GM18499 (cell line): Measurements from ENCODE around the gene L1CAM.

Source experiments
- ATAC-seq: cut with Tn5 transposase; IDR thresholded peaks from one replicate; pipeline ENCODE4 v1.9.1; 2021; ENCODE audit warnings: moderate number of reproducible peaks; ENCODE audit not compliant: insufficient read depth, unreplicated experiment

The L1CAM gene

DNA sequence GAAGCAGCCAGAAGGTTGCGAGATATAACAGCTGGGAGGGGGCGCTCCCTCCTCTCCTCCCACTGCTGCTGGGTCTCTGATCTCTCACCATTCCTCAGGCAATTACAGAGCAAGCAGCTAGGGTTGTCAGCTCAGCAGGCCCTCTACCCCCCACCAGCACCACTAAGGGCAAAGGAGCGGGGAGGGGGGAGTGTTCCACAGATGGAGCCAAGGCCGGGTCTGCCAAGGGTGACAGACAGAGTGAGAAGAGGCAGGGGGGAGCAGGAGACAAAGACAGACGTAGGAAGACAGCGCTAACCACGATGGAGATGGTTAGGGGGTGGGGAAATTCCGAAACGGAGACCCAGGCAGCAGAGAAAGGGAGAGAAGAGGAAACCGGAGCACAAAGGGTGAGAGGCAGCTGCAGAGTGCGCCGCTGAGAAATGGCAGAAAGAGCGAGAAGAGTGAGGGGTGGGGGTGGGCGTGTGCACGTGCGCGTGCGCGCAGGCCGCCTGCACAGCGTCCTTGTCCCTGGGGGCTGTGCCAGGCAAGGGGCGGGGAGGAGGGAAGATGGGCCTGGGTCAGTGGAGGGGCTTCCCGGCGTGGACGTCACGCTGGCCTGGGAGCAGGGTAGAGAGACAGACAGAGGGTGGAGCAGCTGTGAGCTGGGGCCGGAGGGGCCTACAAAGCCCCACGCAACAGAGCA lies 6.9 kb downstream of the L1CAM start:
- no peak for ATAC-seq

DNA sequence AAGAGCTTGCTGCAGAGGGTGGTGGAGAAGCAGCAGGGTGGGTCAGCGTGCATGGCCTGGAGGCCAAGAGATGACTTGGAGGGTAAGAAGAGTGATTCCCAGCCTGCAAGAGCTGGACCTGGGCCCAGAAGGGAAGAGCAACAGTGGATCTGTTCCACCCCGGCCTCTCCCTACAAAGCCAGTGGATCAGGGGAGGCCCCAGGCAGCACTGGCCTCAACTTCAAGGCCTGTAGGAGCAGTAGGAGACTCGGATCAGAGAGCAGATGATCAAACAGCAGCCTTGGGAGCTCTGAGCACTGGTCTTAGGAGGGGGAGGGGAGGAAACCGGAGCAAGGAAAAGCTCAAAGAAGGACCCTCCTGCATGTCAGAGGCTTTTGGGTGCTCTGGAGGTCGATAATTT lies 7.6 kb downstream of the L1CAM start:
- ATAC-seq = no peak

DNA sequence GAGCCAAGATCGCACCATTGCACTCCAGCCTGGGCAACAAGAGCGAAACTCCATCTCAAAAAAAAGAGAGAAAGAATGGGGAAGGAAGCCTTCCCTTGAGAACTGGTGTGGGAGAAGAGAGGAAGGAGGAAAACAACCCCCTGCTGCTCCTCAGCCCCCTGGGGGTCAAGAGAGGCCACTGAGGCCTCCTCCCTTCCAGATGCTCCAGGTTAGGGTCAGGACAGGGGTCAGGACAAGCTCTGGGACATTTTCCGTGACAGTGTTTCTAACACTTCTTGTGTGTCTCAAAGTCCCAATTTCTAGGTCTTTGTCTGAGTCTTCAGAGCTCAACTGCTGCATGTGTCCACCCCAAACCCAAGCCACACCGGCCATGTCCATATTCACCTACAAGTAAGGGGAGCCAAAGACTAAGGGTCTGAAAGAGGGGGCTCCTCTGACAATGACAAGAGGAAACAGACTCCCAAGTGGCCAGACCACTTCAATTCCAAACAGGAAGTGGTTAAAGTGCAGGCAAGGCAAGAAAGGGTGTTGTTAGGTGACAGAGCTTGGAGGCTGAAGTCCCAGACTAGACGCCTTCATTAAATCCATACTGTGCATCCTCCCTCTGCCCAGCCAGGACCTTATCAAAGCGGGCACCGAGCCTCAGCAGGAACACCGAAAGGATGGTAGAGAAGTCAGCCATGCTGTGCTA lies 8.3 kb downstream of the L1CAM start:
- no peak for ATAC-seq

DNA sequence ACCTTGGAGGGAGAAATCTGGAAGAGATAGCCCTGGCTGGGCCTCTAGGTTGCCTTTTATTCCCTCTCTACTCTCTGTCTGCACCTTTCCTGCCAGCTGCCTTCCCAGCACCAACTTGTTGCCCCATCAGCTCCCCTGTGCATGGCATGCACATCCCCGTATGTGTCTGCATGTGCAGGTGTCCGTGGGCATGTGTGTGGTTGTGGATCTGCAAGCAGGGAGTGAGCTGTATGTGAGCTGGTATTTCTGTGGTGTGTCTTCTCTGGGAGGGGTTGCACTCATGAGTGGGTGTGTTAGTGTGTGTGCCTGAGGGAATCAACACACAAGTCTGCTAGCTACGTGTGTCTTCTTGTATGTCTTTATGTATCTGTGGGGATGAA lies 9.9 kb downstream of the L1CAM start:
- no peak for ATAC-seq

DNA sequence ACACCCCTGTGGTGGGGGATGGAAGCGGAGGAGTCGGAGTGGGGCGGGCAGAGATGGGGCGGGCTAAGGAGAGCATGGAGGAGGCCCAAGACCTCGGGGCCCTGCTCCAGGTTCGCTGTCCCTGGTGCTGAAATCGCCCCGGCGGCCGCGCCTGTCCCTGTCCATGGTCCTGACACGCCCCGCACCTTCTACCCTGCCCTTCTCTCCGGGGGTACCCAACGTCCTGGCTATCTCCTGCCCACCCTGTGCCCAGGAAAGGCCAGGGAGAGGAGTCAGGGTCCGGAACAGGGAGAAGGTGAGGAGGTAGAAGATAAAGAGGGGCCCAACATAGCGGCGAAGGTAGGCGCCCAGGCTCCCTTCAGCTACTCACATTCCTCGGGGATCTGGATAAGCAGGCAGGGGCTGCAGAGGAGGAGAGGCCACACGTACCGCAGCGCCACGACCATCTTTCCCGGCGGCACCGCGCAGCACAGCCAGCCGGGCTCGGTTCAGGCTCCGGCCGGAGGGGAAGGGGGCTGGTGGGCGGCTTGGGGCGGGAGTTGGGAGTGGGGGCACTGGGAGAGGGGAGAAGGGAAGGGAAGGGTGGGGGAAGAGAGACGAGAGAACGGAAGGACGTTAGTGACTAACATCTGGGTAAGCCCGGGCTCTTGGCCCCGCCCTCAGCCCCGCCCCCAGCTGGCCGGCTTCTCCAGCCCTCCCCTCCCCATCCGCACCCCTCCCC lies 10.4 kb downstream of the L1CAM start:
- ATAC-seq = no peak

DNA sequence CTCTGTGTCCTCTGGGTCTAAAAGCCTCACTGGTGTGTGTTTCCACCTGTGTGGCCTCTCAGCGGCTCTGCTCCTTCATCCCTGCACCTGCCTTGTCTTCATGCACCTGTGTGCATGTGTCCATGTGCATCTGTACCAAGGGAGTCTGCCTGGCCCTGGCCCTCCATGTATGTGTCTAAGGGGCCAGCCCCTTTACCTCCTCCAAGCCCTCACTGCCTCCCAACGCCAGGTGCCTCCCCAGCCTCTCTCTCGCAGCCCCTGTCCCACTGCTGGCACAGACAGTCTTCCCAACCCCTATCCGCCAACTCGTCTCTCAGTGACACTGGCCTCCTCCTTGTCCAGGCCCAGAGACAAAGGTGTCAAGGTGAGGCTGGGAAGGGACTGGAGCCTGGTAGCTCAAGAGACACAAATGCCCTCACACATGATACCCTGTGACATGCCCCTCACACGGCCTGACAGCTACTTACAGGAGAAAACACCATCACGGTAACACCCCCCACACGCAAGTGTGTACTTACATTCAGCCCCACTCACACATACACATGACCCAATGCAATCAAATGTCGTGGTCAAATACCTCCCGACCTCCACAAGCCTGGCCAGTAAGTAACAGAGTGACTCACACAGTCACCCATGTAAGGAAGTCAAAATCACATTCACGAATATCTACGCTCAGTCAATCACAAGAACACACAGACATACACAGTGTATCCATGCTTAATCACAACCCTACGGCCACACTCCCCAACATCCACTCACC lies 11.4 kb downstream of the L1CAM start:
- ATAC-seq = no peak

DNA sequence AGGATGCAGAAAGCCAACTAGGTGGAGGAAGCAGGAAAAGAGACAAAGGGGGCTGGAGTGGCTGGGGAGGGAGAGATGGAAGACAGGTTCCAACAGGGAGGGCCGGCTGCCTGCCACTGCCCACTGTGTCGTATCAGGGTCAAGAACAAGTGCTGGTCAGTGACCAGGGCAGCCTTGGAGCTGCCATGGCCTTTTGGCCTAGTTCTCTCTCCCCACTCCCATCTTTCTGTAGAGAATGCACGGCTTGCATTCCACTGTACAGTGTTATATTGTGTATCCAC lies 11.9 kb downstream of the L1CAM start:
- ATAC-seq = no peak

DNA sequence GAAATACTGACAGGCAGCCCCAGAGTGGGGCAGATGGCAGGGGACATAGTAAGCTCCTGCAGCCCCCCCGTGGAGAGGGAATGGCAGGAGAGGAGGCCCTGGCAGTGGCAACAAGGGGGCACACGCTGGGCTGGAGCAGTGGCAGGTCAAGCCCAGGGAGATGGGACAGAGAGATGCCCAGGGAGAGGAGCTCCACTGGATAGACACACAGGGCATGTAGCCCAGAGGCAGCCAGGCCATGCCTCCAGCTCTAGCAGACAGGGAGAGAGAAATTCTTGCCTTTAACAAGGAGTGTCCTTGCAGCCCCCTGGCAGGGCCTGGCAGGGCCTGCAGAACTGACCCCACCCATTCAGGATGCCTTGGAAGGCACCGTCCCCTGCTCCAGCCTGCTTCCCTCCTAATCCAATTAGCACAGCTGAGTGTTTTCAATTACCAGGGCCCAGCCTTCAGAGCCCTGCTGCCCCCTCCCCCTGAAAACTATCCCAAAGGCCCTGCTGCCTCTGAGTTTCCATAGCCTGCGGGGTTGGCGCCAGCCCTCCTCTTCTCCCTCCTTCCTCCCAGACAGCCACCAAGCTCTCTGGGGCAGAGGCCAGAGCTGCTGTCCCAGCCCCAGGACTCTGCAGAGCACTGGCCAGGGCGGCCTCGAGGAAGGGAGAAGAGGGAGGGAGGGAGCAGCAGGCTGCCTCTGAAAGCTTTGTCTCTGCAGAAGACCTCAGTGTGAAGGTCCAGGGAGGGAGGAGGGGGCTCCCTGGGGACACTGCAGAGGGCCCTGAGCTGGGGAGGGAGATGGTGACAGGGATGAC lies 12.5 kb downstream of the L1CAM start:
- no peak for ATAC-seq

DNA sequence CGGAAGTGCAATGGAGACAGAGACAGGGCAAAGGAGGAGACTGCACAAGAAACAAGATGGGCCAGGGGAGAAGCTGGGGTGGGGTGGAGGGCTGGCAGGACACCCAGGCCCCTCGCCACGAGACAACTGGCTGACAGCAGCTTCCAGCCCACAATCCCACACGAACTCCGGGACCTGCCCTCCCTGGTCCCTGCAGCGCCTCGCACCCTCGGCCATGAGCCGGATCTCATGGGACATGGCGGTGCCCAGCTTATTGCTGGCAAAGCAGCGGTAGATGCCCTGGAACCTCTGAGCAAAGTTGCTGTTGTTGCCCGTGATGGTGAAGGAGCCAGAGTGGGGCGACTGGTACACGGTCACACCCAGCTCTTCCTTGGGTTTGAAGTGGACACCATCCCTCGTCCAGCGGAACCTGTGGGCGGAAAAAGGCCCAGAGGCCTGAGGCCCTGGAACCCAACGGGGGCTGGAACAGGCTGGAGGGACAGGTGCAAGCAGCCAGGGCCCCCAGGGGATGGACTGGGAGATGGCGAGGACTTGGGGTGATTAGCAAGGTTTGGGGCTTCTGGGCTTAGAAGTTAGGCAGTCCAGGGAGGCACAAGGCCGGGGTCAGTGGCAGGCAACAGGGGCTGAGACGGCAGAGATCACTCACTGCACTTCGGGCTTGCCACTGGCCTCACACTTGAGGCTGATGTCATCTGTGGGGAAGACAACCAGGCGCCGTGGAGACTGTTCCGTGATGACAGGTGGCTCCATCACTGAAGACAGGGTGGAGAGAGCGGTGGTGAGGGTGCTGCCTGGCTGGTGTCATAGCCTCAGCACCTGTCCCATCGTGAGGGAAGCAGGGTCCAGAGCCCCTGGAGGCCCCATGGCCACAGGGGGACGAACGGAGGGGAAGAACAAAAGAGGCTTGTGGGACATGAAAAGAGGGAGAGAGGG lies 13.8 kb downstream of the L1CAM start:
- ATAC-seq = no peak

DNA sequence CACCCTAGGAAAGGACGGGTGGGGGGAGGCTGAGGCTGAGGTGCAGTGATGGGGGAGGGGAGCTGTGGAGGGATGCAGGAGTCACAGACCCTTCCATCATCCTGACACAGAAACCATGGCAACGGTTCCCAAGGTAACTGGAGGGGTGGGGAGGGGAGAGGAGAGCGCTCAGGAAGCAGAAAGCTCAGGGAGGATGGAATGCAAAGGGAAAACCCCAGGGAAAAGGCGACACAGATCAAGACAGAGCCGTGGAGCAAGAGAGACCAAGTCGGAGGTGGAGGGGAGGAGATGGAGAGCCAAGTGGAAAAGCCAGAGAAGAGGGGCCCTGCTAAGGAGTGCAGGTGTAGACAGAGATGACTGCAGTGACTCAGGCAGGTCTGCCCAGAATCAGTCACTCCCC lies 14.5 kb downstream of the L1CAM start:
- no peak for ATAC-seq

DNA sequence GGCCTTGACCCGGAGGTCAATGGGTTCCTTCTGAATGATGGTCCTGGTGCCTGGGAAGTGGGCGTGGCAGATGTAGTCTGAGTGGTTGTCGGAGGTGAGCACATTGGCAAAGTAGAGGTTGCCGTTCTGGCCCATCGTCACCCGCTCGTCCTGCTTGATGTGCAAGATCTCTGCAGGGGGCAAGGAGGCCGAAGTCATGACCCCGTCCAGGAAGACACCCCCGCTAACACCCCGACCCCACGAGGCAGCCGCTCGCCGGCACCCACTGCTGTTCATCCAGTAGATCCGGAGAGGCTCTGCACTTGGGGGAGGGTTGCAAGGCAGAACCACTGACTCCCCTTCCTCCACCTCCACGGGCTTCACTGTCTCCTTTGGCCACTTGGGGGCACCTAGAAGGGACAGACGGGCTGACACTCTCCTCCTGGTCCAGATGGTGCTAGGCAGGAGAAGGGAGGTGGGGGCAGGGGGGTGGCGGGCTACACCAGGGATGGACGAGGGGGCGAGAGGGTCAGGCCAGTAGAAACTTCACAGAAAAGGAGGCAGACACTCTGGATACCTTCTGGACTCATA lies 15.1 kb downstream of the L1CAM start:
- ATAC-seq = no peak

DNA sequence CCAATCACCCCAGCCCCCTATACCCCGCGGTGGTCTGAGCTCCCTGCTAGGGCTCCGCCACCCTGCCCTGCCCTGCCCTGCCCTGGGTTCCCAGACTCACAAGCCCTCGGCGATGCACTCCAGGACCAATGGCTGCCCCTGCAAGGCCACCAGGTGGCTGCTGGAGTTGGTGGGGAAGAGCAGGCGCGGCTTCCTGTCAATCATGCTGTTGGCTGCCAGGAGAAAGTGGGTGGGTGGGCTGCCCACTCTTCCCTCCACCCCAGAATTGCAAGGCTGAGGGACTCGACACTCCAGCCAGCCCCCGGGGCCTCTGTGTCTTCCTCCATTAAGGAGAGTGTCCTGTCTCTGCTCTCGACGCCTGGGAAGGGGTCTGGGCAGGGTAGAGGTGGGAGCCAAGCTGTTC lies 15.7 kb downstream of the L1CAM start:
- ATAC-seq = no peak

DNA sequence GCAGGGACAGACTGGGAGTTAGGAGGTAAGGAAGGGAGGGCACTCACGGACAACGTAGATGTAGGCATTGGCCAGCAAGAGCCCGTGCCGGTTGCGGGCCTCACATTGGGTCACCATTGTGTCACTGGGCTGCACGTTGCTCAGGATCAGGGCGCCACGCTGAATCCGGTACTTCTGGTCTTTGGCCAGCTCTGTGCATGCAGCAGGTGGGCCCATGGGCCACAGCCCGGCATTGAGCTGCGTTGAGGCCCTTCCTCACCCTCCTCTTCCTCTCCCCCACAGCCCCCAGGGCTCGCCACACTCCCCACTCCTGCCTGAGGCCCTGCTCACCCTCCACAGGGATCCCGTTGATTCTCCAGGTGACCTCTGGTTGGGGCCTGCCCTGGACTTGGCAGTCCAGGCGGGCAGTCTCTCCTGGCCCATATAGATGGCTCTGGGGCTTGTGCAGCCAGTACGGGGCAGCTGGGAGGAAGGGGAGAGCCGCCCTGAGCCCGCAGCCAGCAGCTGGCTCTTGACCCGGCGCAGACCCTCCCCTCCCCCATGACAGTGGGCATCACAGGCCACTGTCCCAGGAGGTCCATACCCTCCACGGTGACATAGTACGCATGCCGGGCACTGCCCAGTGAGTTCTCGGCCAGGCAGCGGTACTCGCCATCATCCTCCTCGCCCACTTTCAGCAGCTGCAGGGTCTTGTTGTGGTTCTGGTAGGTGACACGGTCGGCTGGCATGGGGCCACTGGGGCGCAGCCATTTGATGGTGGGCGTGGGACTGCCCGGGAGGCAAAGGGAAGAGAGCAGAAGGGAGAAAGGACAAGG lies 16.3 kb downstream of the L1CAM start:
- no peak for ATAC-seq

DNA sequence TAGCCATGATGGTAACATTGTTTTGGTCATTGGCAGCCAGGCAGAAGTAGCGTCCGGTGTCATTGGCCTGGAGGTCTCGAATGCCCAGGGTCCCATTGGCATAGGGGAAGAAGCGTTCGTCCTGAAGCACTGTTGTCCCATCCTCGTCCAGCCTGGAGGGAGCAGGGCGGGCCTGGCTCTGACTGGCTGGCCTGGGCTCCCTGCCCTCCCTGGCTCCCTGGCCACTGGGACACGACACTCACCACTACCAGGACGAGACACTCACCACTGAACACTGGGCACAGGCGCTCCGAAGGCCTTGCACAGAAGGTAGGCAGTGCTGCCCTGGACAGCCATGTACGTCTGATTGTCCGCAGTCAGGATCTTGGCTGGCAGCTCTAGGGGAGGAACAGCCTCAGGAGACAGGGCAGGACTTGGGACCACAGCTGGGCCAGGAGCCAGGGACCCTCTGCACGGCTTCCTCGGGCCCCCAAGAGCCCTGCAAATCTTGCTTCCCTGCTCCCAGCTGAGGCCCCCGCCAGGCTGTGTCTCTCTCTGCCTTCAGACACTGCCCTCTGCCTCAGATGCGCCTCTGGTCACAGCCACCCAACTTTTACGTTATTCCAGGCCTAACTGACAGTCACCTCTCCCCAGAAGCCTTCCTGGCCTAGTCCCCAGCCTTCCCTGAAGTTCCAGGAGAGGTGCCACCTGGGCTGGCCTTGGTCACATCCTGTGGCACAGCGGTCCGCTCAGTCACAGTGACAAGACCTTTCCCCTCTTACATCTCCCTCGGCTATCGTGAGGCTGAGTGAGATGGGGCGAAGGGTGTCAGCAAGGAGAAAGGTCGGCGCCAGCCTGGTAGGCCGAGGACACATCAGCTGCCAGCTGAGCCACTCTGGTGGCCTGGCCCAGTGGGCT lies 17.1 kb downstream of the L1CAM start:
- ATAC-seq = no peak

DNA sequence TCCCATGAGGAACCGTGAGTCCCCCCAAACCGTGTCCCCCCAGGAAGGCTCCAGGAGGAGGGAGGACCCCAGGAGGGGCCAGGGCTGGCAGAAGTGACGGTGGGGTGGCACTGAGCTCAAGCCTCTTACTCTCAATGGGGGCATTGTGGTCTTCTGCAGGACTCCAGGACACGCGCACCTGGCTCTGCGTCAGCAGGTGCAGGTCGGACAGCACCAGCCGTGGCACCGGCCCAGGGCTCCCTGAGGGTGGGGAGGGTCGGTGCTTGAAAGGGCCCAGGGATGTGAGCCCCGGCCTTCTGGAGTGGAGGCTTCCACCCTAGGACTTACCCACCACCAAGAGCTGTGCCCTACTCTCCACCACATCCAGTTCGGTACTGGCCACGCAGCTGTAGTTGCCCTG lies 18.3 kb downstream of the L1CAM start:
- no peak for ATAC-seq

DNA sequence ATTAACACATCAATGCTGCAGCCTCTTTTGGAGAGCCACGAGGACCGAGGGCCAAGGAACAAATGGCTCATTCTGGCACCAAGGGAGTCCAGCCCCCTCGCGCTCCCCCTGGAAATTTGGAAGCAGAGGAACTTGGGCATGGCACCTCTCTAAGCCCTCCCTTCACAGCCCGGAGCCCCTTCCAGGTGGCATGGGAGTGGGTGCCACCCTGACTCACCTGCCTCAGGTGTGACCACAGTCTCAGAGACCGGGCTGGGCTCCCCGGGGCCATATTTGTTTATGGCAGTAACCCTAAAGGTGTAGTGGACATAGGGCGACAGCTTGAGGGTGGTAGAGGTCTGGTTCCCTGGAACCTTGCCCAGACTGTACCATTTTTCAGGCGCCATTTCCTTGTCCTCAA lies 18.8 kb downstream of the L1CAM start:
- ATAC-seq = no peak

DNA sequence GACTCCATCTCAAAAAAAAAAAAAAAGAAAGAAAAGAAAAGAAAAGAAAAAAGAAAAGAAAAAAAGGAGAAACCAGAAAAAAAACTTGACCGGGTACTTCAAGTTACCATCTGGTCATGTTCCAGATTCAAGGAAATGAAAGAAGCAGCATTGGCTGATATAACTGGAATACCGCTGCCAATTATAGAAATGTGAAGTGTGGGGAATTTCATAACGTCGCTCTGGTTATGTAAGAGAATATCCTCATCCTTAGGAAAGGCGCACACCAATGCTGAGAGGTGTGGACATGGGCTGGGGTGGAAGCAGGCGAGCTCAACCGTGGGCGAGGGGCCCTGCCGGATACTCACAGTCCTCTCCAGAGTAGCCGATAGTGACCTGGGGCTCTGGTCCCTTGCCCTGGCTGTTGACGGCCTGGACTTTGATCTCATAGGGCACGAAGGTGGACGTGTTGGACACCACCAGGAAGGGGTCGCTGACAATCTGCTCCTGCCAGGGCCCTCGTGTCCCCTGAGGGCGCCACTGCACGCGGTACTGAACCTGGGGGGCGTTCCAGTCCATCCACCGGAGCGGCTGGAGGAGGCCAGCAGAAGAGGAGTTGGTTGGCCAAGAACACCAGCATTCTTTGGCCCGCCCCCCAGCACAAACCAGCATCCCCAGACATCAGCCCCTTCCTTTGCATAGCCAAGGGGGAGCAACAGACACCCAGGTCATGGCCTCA lies 19.5 kb downstream of the L1CAM start:
- no peak for ATAC-seq
